Brain pericyte (primary cell): ENCODE results near the gene VAC14.

Experiments
- DNase-seq: peaks from one replicate; pipeline ENCODE4 v3.0.0-alpha.2; 2012; ENCODE audit warnings: low read depth, low spot score

Gene VAC14

GRCh38 chr16:70786020-70786755 lies 14.8 kb downstream of the VAC14 start:
- DNase-seq = no peak

DNA sequence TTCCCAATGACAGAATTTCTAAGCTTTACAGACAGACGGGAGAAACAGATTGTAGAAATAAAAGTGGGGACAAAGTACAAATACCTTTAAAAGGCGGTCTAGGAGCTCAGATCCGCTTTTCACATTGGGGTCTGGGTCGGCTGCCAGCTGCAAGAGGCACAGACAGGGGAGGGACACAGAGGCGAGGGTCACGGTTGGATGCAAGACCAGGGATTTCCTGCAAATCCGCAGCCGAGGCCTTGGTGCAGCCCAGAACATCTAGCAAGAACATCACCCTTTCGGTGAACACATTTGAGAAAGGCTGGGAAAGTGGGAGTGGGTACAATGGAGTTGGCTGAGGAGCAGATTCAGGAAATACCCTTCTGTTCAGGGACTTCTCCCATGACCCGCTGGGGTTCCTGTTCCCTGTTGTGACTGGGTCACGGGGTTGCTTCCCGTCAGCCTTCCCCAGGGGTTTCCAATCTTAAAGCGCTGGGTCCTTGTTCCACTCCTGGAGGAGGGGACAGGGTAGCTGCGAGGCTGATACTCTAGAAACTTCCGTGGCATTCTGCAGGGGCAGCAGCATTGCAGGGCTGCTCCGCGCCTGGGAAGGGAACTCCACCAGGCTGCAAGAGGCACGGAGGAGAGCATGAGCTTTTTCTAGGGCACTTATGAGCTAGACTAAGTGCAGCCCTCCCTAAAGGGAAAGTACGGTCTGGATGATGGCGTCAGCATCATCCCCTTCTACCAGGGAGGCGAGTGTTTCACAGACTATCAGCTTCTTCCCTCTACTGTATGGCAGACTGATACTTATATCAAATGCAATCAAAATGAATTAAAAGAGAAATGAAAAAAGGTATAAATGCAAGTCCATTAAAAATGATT lies 16.0 kb downstream of the VAC14 start:
- no peak for DNase-seq

DNA sequence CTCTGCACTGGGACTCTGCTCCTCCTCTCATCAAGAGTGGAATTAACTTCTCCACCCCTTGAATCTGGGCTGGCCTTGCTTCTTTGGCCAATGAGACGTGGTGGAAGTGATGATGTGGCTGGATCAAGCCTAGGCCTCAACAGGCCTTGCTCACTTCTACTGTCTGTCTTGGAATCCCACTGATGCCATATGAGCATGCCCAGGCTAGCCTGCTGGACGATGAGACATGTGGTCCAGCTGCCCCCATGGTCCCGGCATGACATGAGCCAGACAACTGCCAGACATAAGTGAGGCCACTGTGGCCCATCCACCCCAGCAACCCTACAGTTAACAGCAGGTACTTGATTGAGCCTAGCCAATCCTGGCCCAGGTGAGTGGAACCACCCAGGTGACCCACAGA lies 18.7 kb downstream of the VAC14 start:
- no peak for DNase-seq

DNA sequence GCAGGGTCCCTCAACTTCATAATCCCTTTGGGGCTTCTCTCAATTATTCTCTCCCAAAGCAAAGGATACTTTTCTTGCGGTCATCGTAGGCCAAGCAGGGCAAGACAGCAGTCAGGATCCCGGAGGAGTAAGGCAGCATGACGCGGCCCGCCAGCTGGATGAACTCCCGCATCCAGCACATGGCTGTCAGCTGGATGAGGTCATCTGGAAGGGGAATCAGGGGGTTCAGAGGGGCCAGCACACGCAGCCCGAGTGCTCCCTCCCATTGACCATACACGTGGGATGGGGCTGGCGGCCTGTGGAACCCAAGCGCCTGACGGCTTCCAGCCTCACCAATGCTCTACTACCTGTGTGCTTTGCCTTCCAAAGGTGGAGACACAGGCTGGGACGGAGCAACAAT lies 19.2 kb downstream of the VAC14 start:
- DNase-seq = no peak

GRCh38 chr16:70780546-70780945 lies 20.4 kb downstream of the VAC14 start:
- DNase-seq = no peak

- no peak for DNase-seq
Measured at GRCh38 chr16:70779361-70779760, 21.6 kb downstream of the VAC14 start.

DNA sequence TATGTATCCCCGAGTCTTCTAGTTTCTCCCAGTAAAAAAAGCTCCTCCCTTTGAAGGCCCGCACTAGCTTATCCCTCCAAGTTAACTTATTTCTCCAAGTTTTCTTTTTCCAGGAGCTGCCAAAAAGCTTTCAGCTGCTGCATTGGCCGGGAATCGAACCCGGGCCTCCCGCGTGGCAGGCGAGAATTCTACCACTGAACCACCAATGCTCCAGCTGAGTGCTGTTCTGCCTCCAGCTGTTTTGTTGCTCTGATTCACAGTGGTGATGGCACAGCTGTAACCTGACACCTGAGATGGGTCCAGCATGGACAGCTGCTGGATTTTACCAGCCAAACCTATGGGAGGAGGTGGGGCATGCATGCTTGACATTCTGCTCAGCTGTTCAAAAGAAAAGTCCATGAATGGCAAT lies 22.1 kb downstream of the VAC14 start:
- peak; percentile 86 for DNase-seq

GRCh38 chr16:70777973-70778406 lies 23.0 kb downstream of the VAC14 start:
- DNase-seq = no peak

- DNase-seq = no peak
Measured at GRCh38 chr16:70777496-70777895, 23.5 kb downstream of the VAC14 start.

GRCh38 chr16:70775399-70775798 lies 25.6 kb downstream of the VAC14 start:
- DNase-seq = no peak

- DNase-seq = no peak
Measured at GRCh38 chr16:70774261-70774660, 26.7 kb downstream of the VAC14 start.

DNA sequence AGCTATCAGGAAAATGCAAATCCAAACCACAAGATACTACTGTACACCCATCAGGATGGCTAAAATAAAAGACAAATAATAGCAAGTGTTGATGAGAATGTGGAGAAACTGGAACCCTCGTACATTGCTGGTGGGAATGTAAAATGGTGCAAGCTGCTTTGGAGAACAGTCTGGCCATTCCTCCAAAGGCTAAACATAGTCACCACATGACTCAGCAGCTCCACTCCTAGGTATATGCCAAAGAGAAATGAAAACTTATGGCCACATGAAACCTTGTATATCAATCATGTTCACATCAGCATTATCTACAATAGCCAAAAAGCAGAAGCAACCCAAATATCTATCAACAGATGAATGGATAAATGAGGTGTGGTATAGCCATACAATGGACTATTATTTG lies 28.5 kb downstream of the VAC14 start:
- no peak for DNase-seq

- DNase-seq = peak; percentile 34
Measured at GRCh38 chr16:70770626-70771552, 30.1 kb downstream of the VAC14 start.

- DNase-seq = no peak
Measured at GRCh38 chr16:70770291-70770625, 30.7 kb downstream of the VAC14 start.

GRCh38 chr16:70769761-70770160 lies 31.2 kb downstream of the VAC14 start:
- DNase-seq = no peak

- no peak for DNase-seq
Measured at GRCh38 chr16:70769131-70769530, 31.8 kb downstream of the VAC14 start.

GRCh38 chr16:70768203-70768580 lies 32.8 kb downstream of the VAC14 start:
- DNase-seq = no peak

GRCh38 chr16:70767377-70768202 lies 33.4 kb downstream of the VAC14 start:
- DNase-seq = no peak

GRCh38 chr16:70766658-70767057 lies 34.3 kb downstream of the VAC14 start:
- no peak for DNase-seq

GRCh38 chr16:70766176-70766575 lies 34.8 kb downstream of the VAC14 start:
- no peak for DNase-seq

GRCh38 chr16:70765491-70765890 lies 35.5 kb downstream of the VAC14 start:
- no peak for DNase-seq
